ENCODE measurements around the gene C1QTNF5.

C1QTNF5 gene

DNA sequence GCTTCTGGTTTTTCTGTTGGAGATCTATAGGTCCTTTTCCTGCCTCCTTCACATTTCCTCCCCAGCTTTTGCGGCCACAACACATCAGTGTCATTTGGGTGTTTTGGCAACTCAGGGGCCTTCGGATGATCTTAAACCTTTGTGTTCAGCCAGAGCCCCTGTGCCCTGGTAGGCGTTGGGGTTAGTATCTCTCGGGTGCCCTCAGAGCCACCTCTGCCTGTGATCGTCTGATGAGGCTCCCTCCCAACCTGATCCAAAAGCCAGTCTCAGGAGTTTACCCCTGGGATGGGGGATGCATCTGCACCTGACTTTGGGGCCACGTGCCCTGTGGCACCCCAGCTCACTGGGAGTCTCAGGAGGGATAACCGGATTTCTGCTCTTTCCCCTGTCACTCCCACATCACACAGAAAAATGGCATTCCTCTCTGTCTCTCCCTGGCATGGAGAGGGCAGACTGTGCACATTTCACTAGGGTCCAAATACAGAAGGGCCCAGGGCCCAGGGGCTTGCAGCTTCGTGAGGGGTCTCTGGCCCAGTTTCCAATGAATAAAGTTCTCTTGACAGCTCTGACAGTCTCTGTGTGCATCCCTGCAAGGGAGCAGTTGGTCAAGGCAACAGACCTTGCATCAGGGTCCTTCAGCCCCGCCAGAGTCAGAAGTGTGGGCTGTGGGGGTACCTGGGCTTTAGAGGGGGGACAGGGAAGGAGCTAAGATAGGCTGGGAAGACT is 3.8 kb downstream of the C1QTNF5 start:
- no peak for DNase-seq

DNA sequence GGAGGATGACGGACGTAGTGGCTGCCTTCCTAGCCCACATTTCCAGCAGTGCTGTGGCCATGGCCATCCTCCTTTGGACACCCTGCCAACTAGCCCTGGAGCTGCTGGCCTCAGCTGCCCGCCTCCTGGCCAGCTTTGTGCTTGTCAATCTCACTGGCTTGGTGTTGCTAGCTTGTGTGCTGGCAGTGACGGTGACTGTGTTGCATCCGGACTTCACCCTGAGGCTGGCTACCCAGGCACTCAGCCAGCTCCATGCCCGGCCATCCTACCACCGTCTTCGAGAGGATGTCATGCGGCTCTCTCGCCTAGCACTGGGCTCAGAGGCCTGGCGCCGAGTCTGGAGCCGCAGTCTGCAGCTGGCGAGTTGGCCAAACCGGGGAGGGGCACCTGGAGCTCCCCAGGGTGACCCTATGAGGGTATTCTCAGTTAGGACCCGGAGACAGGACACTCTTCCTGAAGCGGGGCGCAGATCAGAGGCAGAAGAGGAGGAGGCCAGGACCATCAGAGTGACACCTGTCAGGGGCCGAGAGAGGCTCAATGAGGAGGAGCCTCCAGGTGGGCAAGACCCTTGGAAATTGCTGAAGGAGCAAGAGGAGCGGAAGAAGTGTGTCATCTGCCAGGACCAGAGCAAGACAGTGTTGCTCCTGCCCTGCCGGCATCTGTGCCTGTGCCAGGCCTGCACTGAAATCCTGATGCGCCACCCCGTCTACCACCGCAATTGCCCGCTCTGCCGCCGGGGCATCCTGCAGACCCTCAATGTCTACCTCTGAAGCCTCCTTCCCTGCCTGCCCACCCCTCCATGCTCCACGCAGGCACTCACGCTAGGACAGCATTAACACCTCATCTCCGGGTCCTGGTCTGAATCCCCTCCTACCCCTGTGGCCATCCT is 4.8 kb downstream of the C1QTNF5 start:
- no peak for DNase-seq

DNA sequence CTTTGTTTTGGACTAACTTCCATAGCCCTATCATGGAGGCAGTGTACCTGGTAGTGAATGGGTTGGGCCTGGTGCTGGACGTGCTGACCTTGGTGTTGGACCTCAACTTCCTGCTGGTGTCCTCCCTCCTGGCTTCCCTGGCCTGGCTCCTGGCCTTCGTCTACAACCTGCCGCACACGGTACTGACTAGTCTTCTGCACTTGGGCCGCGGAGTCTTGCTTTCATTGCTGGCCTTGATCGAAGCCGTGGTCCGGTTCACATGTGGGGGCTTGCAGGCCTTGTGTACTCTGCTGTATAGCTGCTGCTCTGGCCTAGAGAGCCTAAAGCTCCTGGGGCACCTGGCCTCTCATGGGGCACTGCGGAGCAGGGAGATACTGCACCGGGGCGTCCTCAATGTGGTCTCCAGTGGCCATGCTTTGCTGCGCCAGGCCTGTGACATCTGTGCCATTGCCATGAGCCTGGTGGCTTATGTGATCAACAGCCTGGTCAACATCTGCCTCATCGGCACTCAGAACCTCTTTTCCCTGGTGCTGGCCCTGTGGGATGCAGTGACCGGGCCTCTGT is 5.5 kb downstream of the C1QTNF5 start:
- DNase-seq, result no peak

DNA sequence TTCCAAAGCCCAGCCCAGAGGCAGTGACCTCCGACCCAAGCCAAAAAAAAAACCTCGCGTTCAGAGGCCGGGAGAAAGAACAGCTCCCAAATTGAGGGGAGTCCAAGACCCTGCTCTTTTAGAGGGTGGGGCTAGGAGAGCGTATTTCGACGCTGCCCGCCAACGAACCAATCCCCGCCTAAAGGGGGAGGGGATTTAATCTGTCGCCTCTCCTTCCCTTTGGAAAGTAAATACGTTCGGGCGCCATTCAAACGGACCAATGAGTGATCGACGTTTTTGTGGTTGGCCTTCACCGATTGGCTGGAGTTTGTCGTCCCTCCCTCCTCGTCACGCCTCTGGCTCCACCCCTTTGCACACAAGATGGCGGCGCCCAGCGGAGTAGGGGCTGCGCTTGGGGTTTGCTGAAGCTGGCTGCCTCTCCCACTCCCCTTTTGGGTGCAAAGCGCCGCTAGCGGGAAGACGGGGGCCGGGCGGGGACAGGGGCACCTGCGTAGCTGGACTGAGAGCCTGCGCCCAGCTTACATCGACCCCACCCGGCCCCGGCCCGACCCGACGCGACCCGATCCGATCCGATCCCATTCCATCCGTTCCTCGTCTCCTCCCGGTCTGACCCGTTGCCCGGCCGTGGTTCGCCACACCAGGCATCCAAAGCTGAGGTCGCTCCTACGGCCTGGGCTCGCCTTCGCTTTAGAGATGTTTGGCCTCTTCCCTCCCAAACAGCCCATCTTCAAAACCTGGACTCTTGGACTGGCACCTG is 6.3 kb downstream of the C1QTNF5 start, which contains the start of gene RNF26:
TSS of gene RNF26 (plus strand) at position 354 of the 757 bp plus-strand sequence. CDS start 596 bp downstream, outside the sequence.
- DNase-seq, result peak; percentile 87

DNA sequence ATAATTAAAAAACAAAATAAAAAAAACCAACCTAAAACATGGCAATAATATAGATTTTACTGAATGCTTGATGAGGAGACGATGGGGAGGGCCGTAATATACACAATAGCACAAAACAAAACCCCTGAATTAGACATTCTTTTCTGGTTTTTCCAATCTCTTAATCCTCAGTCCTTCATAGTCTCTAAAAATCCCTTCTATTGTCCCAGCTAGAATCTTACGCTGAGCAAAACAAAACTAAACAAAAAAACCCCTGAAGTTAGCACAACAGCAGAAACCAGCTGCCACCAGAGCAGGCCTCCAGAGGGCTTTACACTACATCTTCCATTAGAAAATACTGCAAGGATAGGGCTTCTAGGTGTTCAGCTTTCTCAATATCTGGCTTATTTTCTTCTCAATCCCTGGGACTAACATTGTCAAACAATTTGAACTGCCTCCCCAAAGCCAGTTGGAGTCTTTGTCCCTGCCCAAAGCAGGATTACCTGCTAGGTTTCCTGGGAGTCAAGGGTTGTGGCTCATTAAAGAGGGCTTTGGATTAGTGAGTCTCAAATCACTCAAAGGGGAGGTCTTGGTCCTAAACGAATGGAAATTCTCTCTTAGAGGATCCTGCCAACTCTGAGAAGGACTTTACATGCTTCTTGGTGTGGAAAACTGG is 8.4 kb downstream of the C1QTNF5 start:
- DNase-seq, result no peak

DNA sequence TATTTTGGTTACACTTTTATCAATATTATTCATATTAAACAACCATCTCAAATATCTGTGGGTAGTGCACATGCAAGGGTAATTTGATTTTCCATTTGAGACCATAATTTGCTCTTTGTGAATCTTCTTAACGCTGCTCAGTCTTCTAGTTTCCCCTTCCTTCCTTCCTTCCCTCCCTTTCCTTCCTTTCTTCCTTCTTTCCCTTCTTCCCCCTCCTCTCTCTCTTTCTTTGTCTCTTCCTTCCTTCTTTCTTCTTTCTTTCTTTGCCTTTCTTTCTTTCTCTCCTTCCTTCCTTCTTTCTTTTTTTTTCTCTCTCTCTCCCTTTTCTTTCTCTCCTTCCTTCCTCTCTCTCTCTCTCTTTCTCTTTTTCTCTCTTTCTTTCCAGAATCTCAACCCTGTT is 10.4 kb downstream of the C1QTNF5 start:
- no peak for DNase-seq

DNA sequence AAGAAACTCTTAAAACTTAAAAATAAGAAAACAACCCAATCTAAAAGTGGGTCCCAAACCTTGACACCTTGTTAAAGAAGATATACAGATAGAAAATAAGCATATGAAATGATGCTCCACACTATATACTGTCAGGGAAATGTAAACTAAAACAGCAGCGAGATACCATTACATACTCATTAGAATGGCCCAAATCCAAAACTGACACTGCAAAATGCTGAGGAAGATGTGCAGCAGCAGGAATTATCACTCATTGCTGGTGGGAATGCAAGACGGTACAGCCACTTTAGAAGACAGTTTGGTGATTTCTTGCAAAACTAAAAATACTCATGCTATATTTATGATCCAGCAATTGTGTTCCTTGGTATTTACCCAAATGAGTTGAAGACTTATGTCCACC is 11.4 kb downstream of the C1QTNF5 start:
- DNase-seq, result no peak

DNA sequence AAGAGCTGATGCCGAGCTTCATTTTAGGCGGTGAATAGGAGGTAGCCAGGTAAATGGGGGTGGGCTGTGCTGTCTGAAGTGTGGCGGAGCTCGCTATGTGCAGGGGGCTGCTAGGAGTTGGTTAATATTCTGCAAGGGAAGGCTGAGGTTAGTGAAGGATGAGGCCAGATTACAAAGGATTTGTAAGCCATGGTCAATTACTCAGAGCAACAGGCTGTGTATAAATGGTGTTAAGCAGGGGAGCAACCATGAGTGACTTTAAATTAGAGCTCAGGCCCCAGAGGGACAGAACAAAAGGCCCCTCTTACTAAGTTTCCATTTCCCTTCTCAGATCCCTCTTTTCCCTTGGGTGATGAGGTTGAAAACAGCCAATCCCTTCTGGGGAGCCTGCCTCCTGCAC is 16.5 kb downstream of the C1QTNF5 start:
- DNase-seq, result no peak

DNA sequence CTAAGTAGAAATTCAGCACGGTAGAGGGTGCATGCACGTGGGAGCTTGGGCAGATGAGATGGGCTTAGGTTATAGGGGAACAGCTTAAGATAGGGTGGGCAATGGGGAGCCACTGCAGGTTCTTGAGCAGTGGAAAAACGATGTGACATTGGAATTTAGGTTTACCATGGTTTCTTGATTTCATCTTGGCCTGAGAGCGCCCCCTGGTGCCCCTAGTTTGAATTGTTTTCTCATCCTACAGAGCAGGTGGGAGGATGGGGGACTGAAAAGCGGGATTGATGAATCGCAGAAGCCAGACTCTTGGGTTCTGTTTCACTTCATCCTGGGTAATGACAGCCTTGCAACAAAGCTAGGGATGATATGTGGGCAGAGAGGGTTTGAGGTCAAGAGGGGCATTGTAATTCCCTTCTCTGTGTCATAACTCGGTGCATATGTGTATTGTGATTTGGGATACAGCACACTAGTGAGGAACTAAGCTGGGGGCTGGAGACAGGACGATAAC is 17.1 kb downstream of the C1QTNF5 start:
- peak; percentile 76 for DNase-seq

DNA sequence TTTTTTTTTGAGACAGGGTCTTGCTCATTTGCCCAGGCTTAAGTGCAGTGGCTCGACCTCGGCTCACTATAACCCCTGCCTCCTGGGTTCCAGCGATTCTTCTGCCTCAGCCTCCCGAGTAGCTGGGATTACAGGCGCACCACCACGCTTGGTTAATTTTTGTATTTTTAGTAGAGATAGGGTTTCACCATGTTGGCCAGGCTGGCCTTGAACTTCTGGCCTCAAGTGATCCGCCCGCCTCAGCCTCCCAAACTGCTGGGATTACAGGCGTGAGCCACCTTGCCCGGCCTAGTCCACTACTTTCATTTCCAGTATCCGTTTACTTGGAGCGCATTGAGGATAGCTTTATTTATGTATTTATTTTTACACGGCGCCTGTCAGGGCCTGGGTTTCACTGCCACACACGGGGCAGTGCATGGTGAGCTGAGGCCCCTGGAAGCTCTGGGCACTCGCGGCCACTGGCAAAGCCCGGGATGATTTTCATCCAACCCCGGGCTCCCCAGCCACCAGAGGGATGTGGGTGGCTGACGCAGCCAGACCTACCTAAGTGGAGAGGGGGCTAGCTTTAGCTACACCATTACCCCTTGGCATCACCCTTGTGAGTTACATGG is 17.7 kb downstream of the C1QTNF5 start:
- no peak for DNase-seq

DNA sequence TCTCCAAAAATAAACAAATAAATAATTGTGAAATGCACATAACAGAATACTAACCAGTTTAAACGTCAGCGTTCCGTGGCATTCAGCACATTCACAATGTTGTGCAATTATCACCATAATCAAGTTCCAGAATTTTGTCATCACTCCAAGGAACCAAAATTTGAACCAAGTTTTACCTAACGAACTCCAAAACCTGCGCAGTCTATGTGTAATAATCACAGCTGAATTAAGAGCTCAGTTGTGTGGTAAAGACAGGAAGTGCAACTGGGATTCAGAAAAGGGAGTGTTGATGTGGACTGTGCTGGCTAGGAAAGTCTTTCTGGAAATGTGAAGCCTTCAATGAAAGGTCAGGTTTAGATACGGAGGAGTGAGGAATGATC is 18.3 kb downstream of the C1QTNF5 start:
- DNase-seq, result no peak

DNA sequence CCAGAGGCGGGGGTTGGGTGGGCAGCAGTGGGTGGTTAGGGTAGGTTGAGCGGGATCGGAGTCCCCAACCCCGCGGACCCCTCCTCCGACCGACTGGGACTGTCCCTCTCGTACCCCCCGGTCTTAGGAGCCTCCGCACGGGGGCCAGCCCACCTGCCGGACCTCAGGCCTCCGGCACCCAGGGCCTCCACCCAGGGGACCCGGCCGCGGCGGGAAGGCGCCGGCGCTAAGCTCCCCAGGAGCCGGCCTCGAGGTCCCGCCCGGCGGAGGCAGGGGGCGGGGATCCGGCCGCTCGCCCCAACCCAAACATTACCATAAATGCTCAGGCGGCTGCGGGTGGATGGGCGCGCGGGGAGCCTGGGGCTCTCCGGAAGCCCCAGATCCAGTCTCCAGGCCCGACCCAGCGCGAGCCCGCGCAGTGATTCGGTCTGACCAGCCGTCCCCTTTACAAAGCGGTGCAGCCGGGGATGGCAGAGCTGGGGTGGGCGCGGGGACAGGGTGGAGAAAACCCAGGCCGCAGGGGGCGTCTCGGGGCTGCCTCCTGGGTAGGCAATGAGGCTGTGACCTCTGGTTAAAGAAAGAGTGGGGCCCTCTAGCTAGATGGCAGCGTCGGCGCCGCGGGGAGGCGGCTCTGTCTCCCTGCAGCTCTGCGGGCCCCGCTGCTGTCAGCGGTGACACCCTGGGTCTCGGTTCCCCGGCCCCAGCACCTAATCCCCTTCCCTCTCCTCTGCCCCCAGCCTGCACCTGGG is 19.7 kb downstream of the C1QTNF5 start:
- peak; percentile 40 for DNase-seq

DNA sequence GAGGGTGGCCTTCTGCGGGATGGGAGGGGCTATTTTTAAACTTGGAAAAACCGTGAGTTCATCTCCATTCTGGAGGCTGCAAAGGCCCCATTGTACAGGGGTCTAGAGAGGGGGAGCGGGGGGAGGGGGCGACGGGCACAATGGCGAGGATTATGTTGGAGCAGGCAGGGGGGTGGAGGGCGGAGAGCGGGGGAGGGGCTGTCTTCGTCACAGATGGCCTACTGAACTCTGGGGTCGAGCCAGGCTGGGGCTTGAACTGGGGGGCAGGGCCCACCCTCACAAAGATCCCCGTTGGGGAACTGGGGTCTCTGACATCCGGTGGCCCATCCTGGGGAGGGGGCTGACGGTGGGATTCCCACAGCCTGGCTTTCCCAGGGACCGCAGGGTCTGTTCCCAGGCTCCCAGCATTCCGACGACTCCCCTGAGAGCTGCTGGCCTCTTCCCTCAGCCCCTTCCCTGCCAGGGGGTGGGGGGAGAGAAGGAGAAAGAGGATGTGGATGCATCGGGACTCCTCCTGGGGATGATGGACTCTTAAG is 20.4 kb downstream of the C1QTNF5 start:
- DNase-seq, result no peak

DNA sequence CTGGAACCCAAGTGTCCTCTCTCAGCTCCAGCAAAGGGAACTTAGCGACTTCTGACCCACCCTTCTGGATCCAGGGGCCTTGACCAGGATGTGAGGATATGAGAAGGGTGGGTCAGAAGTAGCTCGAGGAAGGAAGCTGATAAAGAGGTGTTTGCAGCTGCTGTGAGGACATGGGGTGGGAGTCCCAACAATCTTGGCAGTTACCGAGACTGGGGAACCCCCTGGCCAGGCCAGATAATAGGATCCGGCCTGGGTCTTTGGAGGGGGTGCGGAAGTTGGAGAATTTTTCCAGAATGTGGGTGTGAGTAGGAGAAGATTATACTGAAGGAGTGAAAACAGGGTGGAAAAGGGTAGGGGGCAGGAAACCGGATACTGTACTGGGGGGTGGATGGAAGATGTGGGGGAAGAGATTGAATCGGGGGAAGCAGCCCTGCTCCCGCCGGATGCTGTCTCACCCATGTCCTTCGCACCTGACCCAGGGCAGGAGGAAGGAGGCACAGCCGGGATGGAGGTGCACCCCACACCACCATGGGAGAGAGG is 20.9 kb downstream of the C1QTNF5 start:
- DNase-seq, result no peak

DNA sequence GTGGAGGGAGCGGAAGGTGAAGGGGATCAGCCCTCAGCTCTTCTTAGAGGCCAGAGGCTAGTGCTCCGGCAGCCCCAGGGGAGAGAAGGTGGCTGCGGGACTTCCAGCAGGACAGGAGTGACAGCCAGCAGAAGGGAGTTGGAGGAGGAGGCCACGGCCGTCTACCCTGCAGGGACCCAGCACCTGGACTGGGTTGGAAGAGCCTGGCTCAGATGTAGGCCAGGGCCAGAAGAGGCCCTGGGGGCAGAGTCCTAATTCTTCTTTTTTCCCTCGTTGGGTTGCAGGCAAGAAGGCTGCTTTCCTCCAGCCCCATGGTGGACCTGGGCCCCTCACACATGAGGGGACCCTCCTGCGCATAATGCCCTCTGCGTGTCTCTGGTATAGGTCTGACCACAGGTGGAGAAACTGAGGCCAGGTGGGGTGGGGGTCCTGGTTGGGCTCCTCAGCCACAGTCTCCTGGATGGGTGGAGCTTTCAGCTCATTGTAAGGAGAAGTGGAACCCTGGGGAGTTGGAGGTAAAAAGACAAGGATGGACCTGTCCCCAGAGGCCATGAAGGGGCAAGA is 21.5 kb downstream of the C1QTNF5 start:
- no peak for DNase-seq

DNA sequence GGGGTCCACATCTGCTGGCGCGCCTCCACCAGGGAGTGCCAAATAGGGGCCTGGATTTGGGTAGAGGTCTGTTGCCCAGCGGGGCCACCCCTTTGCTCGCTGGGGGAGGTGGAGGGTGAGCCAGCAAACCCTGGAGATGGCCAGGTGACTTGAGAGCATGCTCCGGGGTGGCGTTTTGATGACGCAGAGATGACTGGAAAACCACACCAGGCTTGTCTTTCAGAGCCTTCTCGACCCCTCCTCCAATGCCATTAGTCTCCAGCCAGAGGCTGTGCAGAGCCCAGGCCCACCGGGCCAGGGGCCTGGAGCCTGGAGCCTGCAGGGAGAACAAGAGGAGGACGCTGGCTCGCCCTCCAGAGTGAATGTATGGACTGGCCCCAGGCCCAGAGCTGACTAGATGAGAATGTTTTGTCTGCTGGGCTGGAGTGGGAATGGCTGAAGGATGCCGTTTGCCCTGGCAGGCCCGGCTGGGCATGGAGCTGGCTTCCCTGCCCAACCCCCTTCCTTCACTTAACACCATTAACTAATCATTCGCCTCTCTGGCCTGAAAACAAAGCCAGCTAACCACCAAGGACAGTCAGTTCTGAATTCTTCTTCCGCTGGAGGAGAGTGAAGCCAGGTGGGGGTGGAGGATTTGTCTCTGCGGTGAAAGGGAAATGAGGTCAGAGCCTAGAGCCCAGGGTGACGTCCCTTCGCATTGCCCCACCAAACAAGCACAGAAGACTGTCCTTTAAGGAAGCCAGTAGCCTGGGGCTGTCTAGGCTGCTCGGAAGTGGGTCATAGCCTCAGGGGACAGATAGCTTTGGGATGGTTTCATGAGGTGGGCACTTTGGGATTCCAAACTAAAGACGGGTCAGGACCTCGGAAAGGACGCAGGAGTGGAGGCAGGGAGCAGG is 22.2 kb downstream of the C1QTNF5 start:
- DNase-seq, result no peak

DNA sequence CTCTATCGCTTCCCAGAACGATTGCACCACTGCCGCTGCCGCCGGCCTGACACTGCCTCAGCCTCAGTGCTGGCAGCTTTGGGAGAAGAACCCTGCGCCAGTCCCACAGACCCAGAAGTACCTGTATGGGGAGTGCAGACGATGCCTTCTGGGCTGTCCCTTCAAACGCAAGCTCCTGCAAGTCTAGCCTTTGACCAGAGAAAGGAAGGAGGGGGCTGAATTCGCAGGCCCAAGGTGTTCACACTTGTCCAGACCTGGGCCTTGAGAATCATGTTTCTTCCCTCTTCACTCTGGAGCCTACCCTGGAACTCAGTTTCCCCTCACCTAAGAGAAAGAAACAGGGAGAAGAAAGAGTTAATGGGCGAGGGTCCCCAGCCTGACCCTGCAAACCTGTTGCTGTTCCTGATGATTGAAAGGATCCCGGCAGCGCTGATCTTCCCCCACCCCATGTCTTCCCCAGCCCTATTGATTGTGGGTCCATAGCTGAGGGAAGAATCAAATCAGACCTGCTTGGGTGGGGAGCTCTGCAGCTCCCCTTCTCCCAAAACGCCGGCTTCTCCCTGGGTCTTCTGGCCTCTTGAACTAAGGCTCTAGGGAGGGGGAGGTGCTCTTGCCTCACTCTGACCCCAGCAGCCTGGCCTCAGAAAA is 23.0 kb downstream of the C1QTNF5 start:
- no peak for DNase-seq
